Suprapubic skin (tissue), 3 donors: ENCODE data around the gene TFE3.

Source experiments
- POLR2AphosphoS5 ChIP-seq, 3 donors: sonication (generic); formaldehyde crosslinking; IDR thresholded peaks; one replicate each; pipeline ENCODE4 v1.6.1; 2017; ENCODE audit warnings: antibody characterized with exemption in 3 of 3
- TF ChIP-seq, protein P1 (sequence below), 2 donors: fragments of 200-600 bp in 1 of 2; fragments of 450-650 bp in 1 of 2; sonication (generic) in 1 of 2; IDR thresholded peaks; one replicate each; pipeline ENCODE4 v1.5.1; 2016 to 2019; ENCODE audit warnings: antibody characterized with exemption in 2 of 2, mild to moderate bottlenecking in 1 of 2, moderate library complexity in 1 of 2

- TF ChIP-seq, protein P1, sequence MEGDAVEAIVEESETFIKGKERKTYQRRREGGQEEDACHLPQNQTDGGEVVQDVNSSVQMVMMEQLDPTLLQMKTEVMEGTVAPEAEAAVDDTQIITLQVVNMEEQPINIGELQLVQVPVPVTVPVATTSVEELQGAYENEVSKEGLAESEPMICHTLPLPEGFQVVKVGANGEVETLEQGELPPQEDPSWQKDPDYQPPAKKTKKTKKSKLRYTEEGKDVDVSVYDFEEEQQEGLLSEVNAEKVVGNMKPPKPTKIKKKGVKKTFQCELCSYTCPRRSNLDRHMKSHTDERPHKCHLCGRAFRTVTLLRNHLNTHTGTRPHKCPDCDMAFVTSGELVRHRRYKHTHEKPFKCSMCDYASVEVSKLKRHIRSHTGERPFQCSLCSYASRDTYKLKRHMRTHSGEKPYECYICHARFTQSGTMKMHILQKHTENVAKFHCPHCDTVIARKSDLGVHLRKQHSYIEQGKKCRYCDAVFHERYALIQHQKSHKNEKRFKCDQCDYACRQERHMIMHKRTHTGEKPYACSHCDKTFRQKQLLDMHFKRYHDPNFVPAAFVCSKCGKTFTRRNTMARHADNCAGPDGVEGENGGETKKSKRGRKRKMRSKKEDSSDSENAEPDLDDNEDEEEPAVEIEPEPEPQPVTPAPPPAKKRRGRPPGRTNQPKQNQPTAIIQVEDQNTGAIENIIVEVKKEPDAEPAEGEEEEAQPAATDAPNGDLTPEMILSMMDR (IDR thresholded peaks at IDR 0.05), result no peak
- no peak for TF ChIP-seq POLR2AphosphoS5 (IDR thresholded peaks at IDR 0.05)
Measured at GRCh38 chrX:49042581-49043219, 457 bp downstream of the TFE3 start.
